GM19240 (cell line): ENCODE data around the gene SLC7A6.
"Not testable (repeated sequence)": the region's sequence is repeated elsewhere in the genome, so short reads cannot be mapped to it uniquely, and the experiment has no call there.

Source experiments
- DNase-seq: peaks from one replicate; pipeline ENCODE4 v3.0.0; 2011; ENCODE audit warnings: low spot score; ENCODE audit not compliant: insufficient read length

The SLC7A6 gene

DNA sequence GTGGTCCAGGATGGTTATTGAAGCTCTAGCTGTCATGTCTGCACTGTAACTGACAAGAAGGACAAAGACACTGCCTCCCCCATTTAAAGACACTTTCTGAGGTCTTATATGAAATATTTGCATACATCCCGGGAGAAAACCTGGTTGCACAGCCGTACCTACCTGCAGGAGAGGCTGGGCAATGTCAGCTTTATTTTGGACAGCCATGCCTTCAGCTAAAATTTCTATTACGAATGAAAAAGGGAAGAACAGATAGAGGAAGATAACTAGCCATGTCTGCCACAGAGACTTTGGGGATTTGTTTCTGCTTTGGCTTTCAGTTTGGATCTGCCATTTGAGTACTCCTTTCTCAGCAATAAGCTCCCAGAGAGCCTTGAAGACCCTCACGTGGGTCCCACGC lies 19.0 kb downstream of the SLC7A6 start:
- DNase-seq: no peak

DNA sequence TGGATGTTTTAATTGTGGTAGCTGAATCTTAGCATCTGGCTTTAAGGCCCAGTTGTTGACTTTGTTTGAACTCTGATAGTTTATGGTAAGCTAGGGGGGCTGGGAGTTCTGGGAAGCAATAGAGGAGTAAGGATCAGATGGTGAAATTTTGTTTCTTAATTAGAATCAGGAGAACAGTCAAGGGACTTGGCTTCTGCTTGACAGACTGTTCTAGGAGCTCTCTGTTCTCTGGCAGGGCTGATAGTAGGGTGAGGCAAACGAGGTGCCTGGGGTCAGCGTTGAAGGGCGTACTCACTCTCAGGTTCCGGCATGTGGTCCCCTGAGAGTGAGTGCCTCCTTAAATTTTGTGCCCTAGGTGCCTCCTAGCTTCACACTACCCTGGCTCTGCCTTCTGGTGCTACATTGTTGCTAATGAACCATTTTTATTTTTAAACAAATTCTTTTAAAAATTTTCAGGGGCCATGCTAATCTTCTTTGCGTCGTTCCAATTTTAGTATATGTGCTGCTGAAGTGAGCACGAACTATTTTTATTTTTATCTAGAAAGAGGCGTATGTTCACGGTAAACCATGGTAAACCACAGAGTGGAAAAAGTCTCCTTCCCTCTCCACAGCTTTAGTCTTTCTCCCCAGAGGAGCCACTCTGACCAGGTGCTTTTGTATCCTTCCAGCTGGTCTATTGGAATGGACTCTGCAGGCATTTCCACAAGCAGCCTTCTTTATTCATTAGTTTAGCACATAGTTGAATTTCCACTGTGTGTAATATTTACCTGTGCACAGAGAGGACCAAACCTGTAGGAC lies 19.7 kb downstream of the SLC7A6 start:
- no peak for DNase-seq

DNA sequence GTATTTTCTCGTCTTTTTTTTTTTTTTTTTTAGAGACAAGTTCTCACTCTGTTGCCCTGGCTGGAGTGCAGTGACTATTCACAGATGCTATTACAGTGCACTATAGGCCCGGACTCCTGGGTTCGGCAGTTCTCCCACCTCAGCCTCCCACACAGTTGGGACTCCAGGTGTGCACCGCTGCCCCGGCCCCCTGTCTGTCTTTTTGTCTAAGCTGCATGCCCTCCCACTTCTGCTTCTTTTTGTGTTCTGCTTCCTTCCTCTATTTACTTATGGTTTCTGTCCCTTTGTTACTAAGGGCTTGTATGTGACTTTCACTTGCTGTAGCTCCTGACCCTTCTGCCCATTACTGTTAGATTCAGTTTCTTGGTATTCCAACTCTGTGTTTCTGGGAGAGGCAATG lies 20.5 kb downstream of the SLC7A6 start:
- DNase-seq: no peak

DNA sequence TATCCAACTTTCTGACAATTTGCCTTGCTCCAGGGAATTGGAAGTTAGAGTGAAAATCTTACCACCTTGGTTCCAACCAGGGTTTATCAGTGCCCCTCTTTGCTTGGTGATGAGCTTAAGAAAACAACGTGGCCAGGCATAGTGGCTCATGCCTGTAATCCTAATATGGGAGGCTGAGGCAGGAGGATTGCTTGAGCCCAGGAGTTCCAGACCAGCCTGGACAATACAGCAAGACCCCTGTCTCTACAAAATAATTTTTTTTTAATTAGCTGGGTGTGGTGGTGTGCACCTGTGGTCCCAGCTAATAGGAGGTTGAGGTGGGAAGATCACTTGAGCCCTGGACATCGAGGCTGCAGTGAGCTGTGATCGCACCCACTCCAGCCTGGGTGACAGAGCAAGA lies 21.4 kb downstream of the SLC7A6 start:
- no peak for DNase-seq

DNA sequence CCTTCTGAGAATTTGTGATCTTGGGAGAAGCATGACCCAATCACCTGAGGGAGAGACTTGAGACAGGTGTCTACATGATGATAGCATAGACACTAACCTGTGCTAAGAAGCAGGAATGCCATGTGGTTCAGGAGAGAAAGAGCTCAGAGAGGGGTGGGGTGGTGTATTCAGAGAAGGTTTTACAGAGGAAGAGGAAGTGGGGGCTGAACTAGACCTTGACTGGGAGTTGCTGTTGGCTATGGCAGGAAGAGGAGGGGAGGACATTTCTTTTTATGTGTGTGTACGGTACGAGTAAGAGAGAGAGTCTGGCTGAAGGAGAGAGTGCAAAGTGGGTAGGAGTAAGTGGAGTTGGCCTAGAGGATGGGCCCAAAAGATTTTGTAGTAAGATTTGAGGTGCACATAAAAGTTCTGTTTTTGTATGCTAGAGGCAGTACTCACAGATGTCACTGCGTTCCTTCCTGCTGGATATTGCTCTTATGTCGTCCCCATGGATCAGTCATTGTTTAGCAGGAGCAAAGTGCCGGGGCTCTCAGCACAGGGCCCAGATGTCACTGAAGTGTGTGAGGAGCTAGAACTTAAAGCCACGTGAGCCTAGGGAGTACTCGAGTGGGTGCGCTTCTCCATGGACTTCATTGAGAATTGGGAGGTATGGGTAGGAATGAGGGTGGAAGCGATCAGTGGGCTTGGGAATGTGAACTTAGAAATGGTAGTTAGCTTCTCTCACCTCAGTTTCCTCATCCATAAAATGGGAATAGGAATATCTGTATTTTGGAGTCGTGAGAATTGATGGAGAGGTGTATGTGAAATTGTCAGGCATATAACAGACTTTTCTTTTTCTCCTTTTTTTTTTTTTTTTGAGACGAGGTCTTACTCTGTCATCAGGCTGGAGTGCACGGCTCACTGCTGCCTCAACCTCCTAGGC lies 22.1 kb downstream of the SLC7A6 start:
- no peak for DNase-seq

DNA sequence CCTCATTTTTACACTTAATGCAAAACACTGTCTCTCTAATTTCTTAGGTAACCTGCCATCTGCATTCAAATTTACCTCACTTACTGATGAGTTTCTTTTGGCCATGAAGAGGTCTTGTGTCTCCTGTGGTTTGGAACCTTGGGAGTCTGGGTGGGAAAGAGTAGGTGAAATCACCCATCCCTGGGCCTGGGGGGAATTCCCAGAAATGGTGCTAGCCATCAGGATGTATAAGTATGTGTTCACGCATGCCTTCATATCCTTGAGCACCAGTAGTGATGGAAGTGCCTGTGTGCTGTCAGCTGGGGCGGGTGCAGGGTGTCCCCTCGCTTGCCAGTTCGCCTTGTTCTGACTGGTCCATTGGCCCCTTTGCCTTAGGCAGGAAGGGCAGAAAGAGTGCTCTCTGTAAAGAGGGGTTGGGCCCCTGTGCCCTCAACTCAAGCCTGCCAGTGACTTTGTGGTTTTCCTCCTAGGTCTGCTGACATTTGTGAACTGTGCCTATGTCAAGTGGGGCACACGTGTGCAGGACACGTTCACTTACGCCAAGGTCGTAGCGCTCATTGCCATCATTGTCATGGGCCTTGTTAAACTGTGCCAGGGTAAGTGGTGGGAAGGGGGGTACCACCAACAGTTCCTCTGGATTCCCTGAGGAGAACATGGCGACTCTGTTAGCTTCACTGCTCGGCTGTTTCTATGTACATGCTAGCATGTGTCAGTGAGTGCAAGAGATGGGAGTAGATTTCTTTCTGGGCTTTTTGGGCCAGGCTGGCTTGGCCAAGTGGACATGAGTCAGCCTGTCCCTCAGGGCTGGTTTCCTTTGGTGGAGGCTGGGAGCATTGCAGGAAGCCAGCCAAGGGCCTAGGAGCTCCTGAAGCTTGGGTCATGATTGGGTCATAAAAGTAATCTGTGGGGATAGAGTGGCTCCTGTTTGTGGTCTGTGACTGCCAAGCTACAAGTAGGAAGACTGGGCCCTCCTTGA lies 23.2 kb downstream of the SLC7A6 start:
- DNase-seq: no peak

DNA sequence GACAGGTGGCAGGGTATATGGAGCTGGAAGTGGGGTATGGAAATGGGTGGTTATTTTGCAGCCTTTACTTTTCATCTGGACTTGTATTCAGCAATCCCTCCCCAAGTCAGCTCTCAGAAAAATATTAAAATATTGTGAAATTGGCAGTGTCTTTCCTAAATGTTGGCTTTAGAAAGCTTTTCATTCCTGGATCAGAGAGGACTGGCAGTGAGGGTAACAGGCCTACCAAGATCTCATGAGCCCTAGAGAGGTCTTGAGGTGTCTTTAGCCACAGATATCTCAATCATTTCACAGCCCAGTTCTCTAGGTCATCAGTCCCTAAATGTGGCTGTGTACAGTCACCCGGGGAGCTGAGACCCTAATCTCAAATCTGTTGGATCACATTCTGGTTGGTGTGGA lies 23.9 kb downstream of the SLC7A6 start:
- DNase-seq: no peak

DNA sequence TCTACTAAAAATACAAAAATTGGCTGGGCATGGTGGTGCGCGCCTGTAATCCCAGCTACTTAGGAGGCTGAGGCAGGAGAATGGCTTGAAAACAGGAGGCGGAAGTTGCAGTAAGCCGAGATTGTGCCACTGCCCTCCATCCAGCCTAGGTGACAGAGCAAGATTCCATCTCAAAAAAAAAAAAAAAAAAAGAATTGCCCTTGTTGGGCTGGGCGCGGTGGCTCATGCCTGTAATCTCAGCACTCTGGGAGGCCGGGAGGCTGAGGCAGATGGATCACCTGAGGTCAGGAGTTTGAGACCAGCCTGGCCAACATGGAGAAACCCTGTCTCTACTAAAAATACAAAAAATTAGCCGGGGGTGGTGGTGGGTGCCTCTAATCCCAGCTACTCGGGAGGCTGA lies 24.5 kb downstream of the SLC7A6 start:
- DNase-seq: not testable (repeated sequence)

DNA sequence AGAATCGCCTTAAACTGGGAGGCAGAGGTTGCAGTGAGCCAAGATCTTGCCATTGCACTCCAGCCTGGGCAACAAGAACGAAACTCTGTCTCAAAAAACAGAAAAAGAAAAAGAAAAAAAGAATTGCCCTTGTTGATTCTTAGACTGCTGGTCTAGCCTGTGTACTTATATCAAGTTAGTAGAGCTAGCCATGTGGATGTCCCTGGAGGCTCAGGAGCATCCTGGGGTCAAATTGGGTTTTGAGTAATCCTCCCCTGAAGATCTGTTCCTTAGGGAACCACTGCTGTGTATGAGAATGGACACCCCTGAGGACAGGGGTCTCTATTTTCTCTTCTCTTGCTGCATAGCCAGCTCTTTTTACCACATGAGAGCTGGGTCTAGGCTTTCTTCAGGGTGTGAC lies 24.9 kb downstream of the SLC7A6 start:
- no peak for DNase-seq

DNA sequence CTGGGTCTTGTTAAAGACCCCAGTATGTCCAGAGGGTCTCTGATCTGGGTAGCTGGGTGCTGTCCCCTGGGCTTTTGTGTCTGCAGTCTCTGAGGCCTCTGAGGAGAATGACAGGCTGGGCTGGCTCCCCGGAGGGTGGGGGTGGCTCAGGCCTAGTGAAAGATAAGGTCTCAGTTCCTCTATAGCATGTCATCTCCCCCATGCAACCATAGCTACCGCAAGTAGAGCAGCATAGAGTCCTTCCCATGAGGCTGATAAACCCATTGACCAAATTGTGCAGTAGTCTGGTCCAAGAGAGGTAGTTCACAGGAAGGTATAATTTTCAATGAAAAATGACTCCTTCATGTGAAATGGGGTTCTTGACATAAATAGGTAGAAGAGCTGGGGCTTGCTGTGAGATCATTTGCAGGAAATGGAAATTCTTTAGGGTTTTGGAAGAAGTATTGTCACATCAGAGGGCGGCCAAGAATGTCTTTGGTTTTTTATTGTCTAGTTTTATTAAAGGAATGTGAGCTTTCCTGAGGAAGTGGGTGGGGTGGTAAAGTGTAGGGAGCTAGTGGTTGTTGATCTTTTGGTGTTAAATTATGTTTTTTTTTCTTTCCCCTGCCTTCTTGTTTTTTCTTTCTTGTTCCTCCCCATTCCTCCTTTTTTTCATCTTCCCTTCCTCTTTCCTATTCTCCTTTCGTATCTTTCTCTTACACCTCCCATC lies 25.4 kb downstream of the SLC7A6 start:
- DNase-seq: no peak

DNA sequence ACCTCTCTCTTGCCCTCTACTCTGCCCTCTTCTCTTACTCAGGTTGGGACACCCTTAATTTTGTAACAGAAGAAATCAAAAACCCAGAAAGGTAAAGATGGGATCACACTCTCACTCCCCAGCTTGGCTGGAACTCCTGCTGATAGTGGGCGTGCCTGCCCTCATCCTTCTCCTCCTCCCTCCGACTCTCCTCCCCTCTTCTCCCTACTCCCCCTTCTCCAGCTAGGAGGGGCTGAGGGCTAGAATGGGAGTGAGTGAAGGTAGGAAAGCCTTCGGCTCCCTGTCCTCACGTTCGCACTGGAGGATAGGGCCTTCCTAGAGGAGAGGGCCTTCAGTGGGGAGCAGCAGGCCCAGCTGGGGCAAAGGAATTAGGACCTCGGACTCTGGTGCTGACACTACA lies 26.1 kb downstream of the SLC7A6 start:
- DNase-seq: no peak

DNA sequence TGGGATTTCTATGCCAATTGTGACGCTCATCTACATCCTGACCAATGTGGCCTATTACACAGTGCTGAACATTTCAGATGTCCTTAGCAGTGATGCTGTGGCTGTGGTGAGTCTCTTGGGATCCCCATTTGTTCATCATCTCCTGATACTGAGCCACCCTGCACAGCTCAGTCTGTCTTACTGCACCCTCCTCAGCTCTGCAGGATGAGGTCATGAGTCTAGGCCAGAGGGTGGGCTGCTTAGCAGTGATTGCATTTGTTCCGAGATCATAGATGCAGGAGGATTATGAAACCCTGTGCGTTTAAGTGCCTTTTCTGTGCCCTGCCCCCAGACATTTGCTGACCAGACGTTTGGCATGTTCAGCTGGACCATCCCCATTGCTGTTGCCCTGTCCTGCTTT lies 26.9 kb downstream of the SLC7A6 start:
- DNase-seq: no peak

DNA sequence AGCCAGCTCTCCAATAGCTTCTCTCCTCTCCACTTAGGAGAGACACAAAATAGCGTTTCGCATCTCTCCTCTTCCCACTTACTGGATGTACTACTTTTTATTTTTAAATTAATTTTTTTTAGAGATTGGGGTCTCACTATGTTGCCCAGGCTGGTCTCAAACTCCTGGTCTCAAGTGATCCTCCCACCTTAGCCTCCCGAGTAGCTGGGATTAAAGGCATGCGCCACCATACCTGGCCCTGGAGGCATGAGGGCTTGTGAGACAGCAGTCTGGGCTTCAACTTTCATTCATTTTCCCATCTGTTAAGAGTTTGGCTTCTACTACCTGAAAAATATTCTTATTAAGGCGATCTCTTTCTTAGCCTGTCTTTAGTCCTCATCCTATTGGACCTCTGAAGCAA lies 28.1 kb downstream of the SLC7A6 start:
- DNase-seq: no peak

DNA sequence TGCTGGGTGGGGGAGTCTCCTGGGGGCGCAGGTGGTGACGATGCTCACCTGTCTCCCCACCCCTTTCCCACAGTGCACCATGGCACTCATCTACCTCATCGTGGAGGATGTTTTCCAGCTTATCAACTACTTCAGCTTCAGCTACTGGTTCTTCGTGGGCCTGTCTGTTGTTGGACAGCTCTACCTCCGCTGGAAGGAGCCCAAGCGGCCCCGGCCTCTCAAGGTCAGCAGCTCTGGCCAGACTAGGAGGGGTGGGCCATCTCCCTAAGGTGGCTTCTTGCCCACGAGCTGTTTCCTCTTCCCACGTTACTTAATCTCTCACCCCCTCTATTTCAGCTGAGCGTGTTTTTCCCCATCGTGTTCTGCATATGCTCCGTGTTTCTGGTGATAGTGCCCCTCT lies 32.0 kb downstream of the SLC7A6 start:
- no peak for DNase-seq

DNA sequence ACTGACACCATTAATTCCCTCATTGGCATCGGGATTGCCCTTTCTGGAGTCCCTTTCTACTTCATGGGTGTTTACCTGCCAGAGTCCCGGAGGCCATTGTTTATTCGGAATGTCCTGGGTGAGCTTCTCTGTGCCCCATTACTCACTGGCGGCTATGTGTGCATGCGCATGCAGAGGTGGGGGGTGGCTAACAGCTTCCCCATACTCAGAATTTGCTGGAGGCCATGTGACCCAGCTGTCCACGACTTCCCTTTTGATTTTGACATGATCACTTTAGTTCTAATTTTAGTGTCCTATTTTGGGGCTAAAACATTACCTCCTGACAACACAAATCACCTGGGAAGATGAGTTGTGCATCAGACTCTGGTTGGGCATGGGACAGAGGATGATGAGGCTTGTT lies 32.4 kb downstream of the SLC7A6 start:
- no peak for DNase-seq

DNA sequence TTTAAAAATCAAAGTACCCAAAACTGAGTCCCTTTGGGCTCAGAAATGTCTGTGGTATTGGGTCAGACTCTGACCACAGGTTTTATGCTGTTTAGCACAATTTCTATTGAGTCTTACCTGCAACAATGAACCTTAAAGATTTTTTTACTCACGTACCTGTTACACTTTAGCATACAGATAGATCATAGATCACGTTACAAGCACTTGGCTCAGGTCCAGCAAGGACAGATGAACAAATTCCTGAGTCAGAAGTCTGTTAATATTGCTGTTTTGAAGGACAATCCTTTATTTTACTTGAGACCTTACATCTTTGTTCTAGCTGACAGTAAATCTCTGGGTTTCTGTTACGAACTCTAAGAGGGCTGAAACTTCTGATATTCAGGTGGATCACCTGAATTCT lies 33.6 kb downstream of the SLC7A6 start:
- no peak for DNase-seq

DNA sequence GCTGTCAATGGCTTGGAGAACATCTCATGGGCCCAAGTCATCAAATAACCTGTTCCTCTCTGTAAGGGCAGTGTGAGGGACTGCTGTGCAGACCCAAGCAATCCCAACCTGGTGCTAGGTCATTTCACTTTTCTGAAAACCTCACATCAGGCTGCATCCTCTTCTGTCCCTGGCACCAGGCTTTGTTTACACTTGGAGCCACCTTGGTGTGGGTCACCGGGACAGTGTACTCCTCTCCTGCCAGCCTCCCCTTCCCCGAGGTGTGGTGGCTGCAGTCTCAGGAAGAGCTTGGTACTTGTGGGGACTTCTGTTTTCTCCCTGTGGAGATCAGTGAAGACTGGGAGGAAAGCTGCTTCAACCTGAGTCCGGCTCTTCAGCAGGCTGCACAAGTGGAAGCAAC lies 34.0 kb downstream of the SLC7A6 start:
- no peak for DNase-seq

DNA sequence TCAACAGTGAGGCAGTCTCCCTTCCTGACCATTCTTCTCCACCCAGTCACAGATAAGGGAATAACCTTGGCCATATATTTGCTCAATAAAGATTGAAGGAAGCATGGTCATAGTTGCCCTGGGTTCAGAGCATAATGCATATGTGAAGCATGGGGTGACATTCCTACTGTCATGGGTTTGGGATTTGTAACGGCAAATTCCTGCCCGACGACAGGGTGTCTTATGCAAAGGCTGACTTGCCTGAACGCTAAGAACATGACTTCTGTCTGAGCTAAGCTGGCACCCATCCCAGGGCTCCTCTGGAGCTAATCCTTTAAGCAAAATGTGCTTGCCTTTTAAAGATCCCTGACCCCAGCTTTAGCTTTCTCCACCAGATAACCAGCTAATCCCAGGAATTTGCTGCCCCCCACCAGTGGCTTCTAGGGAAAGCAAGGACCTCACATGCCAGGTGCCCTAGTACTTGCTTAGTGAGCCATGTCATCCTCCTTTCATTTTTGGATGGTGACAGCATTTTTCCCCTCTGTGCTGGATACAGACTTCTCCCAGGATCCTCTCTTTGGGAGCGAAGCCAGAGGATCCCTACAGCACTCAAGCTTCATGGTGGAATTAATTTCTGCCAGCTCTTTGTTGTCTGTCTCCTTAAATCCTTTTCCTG lies 34.7 kb downstream of the SLC7A6 start:
- no peak for DNase-seq

DNA sequence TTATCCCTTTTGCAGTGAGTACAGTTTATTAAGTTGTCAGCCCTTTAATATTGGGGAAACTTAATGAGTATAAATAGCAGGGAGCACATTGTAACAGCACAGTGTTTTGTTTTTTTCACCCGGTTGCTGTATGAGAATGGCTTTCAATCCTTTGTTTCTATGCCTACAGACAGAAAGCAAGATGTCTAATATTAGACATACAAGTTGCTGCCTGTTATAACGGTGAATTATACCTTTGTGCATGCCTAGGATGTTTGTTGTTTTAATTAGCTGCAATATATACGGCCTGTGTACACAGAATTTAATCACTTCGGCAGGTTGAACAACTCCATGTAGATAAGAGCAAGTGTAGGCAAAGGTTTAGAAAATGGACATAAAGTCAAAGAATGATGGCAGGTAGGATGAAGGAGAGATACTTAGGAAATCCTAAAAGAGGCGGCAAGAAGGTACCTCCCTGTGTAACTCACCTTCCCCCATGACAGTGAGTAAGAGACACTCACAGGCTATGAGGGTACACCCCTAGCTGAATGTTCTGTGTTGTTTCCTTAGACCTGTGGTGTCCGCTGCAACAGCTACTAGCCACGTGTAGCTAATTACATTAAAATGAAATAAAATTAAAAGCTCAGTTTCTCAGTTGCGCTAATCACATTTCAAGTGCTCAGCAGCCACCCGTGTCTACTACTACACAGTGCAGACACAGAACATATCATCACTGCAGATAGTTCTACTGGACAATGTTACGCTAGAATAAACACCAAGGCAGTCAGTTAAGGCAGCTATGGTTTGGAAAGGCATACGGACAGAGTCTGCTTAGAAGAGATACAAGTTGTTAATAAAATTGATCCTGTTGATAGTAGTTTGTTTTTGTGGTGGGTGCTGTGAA lies 35.5 kb downstream of the SLC7A6 start:
- DNase-seq: no peak
